HepG2 (cell line): ENCODE data around the gene JMJD6. TPM values are rescaled to one million over a fixed set of nuclear protein-coding genes. Genes with fewer than 3 reads are reported as not detected.

Experiments
- CCDC6 ChIP-seq: sonication (generic); formaldehyde crosslinking; IDR thresholded peaks from 2 replicates; pipeline ENCODE4 v1.8.1; 2022; ENCODE audit warnings: mild to moderate bottlenecking, missing genetic modification reagents, moderate library complexity
- ETS1 ChIP-seq: sonication (generic); formaldehyde crosslinking; IDR thresholded peaks from 2 replicates; pipeline ENCODE4 v1.4.0; 2020; ENCODE audit warnings: missing genetic modification reagents
- HDAC6 ChIP-seq: fragments of 200-600 bp; sonication (generic); IDR thresholded peaks from 2 replicates; pipeline ENCODE4 v1.7.0; 2017; ENCODE audit warnings: mild to moderate bottlenecking, antibody characterized with exemption, low read length, low read depth
- HES4 ChIP-seq: sonication (generic); formaldehyde crosslinking; IDR thresholded peaks from 2 replicates; pipeline ENCODE4 v1.9.0; 2021; ENCODE audit warnings: mild to moderate bottlenecking, missing genetic modification reagents, borderline replicate concordance
- KLF12 ChIP-seq: sonication (generic); formaldehyde crosslinking; IDR thresholded peaks from 2 replicates; pipeline ENCODE4 v1.4.0; 2020; ENCODE audit warnings: missing genetic modification reagents, borderline replicate concordance
- MAX ChIP-seq: IDR thresholded peaks from 2 replicates; pipeline ENCODE4 v1.6.1; 2012; ENCODE audit warnings: inconsistent platforms
- MYC ChIP-seq: sonication (generic); formaldehyde crosslinking; IDR thresholded peaks from 2 replicates; pipeline ENCODE4 v1.9.0; 2021; ENCODE audit warnings: missing genetic modification reagents, borderline replicate concordance
- NKX3-1 ChIP-seq: sonication (generic); formaldehyde crosslinking; IDR thresholded peaks from 2 replicates; pipeline ENCODE4 v1.5.0; 2020; ENCODE audit warnings: missing genetic modification reagents
- SNRNP70 ChIP-seq: fragments of 200-400 bp; formaldehyde crosslinking; IDR thresholded peaks from 2 replicates; pipeline ENCODE4 v1.6.1; 2017; ENCODE audit warnings: mild to moderate bottlenecking, low read depth, low read length, moderate library complexity
- YY1 ChIP-seq: IDR thresholded peaks from 2 replicates; pipeline ENCODE4 v1.6.1; 2011; ENCODE audit warnings: low read length, low read depth, moderate library complexity, mild to moderate bottlenecking; ENCODE audit not compliant: insufficient read depth, insufficient replicate concordance
- ZC3H13 ChIP-seq: sonication (generic); formaldehyde crosslinking; IDR thresholded peaks from 2 replicates; pipeline ENCODE4 v1.8.1; 2023; ENCODE audit warnings: mild to moderate bottlenecking, missing genetic modification reagents, moderate library complexity
- ZFP41 ChIP-seq: sonication (generic); formaldehyde crosslinking; IDR thresholded peaks from 2 replicates; pipeline ENCODE4 v1.4.0; 2020; ENCODE audit warnings: mild to moderate bottlenecking, missing genetic modification reagents, borderline replicate concordance
- ZNF709 ChIP-seq: sonication (generic); formaldehyde crosslinking; IDR thresholded peaks from 2 replicates; pipeline ENCODE4 v1.5.0; 2020; ENCODE audit warnings: mild to moderate bottlenecking, missing genetic modification reagents
- ZNF768 ChIP-seq: sonication (generic); formaldehyde crosslinking; IDR thresholded peaks from 2 replicates; pipeline ENCODE4 v1.4.0; 2020; ENCODE audit warnings: missing genetic modification reagents
- ZNF780A ChIP-seq: sonication (generic); formaldehyde crosslinking; IDR thresholded peaks from 2 replicates; pipeline ENCODE4 v1.8.0; 2022; ENCODE audit warnings: mild to moderate bottlenecking, missing genetic modification reagents, moderate library complexity
- polyA plus RNA-seq, 8 experiments: library from polyadenylated mRNA; depleted of rRNA in 3 of 8; stranded (reverse) in 7 of 8; unstranded in 1 of 8; fragments of >200 nt; fragmentation: Illumina TruSeq in 4 of 8; extraction: Trizol in 4 of 8; gene quantifications; 2 replicates each; pipeline versions ENCODE4 v1.2.1 to v1.2.3, GENCODE V29; 2011 to 2016; ENCODE audit warnings: low read depth in 4 of 8, missing spikeins in 1 of 8, mixed read lengths in 1 of 8; ENCODE audit not compliant: insufficient read depth in 1 of 8
- total RNA-seq, 5 experiments: library from RNA; depleted of rRNA; stranded (reverse); fragments of >200 nt; fragmentation: Illumina TruSeq; extraction: Trizol; gene quantifications; 2 replicates each; pipeline ENCODE4 v1.2.3, GENCODE V29; 2016; ENCODE audit warnings: low read depth in 1 of 5

The JMJD6 gene
- total and polyA plus RNA-seq, 2 of the 13 experiments (the other 11 are each of a cell fraction or from before 2014, with no cell fraction given), result 33.6 to 41.0 TPM

GRCh38 chr17:76736349-76737081 lies 10.1 kb upstream of the JMJD6 start (continued):
- TF ChIP-seq HES4 (CRISPR knock-in tag) (peak; percentile 30), HDAC6 (peak; percentile 89; the same call in 1 of the 2 replicates), NKX3-1 (CRISPR knock-in tag) (0 out of 2 replicates have a peak, but pooled peaks have one; percentile 10), ZNF768 (no peak; the same call in none of the 2 replicates), ZNF780A (CRISPR knock-in tag) (0 out of 2 replicates have a peak, but pooled peaks have one; percentile 7), YY1 (peak; percentile 98), KLF12 (CRISPR knock-in tag) (peak; percentile 57; the same call in 1 of the 2 replicates), MAX (peak; percentile 61), ZC3H13 (CRISPR knock-in tag) (peak; percentile 19), ZFP41 (CRISPR knock-in tag) (no peak), SNRNP70 (no peak), CCDC6 (peak; percentile 14; the same call in 1 of the 2 replicates), ZNF709 (CRISPR knock-in tag) (peak; percentile 81), ETS1 (CRISPR knock-in tag) (no peak), MYC (CRISPR knock-in tag) (no peak; the same call in 1 of the 2 replicates)
